HG03439 (cell line): ENCODE results near the gene FBXO42.
"Not testable (repeated sequence)": the region's sequence is repeated elsewhere in the genome, so short reads cannot be mapped to it uniquely, and the experiment has no call there.

ENCODE experiments used
- ATAC-seq: cut with Tn5 transposase; IDR thresholded peaks from one replicate; pipeline ENCODE4 v1.9.1; 2021; ENCODE audit warnings: mild to moderate bottlenecking, moderate library complexity; ENCODE audit not compliant: unreplicated experiment

FBXO42 gene

DNA sequence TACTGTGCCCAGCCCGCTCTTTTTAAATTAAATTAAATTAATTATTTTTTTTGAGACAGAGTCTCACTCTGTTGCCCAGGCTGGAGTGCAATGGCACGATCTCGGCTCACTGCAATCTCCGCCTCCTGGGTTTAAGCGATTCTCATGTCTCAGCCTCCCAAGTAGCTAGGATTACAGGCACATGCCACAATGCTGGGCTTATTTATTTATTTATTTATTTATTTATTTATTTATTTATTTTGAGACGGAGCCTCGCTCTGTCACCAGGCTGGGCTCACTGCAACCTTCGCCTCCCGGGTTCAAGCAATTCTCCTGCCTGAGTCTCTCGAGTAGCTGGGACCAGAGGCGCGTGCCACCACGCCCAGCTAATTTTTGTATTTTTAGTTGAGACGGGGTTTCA lies 129.6 kb downstream of the FBXO42 start:
- ATAC-seq = not testable (repeated sequence)

DNA sequence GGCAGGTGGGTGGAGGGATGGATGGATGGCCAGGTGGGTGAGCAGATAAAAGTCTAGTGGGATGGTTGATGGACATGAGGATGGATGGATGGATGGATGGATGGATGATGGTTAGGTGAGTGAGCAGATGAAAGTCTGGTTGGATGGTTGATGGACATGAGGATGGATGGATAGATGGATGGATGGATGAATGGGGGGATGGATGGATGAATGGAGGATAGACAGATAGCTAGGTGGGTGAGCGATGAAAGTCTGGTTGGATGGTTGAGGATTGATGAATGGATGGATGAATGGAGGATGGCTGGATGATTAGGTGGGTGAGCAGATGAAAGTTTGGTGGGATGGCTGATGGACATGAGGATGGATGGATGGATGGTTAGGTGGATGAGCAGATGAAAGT lies 130.8 kb downstream of the FBXO42 start:
- ATAC-seq = no peak

DNA sequence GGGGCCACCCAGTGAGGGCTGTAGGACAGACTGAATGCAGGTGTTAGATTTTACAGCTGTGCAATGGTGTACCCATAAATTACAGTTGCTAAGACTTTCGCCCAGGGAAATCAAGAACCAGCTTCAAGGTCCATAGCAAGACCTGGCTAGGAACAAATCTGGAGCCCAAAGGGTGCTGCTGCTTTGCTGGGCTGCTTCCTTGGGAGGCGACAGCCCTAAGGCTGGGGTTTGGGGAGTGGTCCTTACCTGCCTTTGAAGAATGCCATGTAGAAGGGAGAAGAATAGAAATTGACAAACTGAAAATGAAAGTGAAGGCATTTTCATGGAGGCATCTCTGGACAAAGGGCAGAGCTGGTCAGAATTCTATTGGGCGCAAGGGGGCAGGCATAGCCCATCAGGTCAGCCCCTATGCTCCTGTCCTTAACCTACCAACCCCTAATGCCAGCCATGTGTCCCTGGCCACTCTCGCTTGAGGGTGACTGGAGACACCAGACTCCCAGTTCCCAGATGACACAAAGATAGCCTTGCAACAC lies 132.2 kb downstream of the FBXO42 start:
- ATAC-seq = no peak

DNA sequence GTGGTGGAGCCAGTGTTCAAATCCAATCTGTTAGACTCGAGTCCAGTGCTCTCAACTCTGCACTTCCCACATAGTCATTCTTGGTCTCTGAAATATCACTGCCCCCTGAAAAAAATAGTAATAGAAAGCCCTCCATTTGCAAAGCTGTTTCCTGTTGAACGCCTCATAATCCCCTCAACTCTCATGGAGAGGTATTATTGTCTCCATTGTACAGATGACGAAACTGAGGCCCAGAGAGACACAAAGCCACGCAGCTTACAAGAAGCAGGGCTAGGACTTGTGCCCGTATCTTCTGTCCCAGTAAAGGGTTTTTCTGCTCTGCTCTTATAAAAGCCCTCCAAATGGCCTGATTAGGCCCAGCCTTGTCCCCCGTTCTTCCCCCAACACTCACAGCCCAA lies 133.6 kb downstream of the FBXO42 start:
- no peak for ATAC-seq

DNA sequence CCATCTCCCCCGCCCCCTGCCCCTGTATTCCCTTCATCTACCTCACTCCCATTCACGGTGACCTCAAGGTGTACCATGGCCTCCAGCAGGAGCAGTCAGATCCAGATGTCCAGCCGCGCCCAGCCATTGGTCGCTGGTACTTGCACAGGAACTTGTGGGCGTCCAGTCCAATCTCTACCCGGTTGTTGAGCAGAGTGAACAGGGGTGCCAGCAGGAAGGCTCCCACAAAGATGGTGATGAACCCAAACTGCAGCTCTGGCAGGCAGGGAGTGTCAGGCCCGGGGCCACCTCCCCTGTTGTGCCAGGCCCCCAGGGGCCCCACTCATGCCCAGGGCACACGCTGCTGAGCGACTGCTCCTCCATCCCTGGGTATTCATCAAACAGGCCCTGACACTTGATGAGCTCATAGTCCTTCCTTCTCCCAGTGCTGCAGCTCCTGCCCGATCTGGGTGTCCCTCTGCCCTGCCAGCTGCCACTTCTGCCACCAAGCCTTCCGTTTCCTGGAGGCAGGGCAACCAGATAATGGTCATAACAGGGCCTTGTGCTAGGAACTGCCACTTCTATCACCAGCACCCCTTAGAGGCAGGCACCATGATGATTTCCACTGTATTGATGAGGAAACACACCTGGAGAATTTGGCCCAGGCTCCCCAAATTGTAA lies 134.1 kb downstream of the FBXO42 start:
- no peak for ATAC-seq

DNA sequence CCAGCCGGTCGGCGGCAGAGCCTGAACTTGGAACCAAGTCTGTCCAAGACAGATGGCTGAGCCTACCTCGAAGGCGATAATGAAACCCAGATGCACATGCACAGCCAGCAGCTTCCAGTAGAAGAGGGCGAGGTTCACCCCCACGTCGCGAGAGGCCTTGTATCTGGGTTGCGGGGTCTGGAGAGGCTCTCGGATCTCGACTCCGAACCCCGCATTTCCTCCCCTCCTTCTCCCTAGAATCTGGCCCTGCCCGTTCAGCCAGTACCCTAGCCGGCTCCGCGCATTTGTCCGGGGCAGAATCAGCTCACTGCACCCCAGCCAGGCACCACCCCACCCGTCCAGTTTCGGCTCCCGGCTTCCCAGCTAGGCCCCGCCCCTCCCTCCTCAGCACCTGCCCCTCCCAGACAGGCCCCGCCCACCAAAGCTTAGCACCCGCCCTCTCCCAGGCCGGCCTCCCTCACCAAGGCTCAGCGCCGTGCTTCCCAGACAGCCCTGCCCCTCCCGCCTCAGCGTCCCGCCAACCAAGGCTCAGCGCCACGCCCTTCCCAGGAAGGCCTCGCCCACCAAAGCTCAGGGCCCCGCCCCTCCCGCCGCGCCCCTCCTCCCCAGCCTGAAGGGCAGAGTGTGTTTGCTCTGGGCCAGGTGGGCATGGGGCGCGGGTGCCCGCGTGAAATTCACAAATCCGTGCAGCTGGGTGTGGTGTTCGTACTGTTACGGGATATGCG lies 135.1 kb downstream of the FBXO42 start:
- peak; percentile 85 for ATAC-seq

DNA sequence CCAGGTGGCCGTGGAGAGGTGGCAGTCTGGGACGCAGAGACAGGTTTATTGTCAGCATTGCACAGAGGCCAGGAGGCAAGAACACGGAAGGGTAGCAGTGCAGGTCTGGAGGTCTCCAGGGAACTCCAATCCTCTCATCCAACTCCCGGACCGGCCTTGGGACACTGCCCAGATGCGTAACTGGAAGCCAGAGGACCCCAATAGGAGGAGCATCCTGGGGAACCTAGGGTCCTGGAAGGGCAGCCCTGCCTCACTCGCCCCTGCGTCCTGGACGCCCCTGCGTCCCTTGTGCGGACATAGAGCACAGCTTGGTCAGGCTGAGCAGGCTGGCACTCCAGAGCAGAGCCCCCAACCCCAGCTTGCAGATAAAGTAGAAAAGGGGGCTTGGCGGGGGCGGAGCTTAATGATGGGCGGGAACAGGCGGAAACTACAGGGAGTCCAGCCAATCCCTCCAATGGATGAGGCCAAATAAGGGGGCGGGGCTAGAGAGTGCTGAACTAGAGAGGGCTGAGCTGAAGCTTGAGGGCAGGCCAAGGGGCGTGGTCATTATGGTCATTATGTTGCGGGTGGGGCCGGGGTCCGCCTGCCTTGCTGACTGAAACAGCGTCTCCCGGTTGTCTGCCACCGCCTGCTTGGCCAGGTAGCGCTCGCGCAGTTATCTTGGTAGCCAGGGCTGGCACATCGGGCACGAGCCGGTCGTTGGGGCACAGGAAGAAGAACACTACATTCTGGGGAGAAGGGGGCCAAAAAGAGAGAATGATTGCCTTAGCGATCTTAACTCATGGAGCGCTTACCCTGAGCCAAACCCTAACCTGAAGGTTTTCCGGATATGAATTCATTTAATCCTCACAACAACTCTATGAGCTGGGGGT lies 136.2 kb downstream of the FBXO42 start:
- ATAC-seq = no peak

DNA sequence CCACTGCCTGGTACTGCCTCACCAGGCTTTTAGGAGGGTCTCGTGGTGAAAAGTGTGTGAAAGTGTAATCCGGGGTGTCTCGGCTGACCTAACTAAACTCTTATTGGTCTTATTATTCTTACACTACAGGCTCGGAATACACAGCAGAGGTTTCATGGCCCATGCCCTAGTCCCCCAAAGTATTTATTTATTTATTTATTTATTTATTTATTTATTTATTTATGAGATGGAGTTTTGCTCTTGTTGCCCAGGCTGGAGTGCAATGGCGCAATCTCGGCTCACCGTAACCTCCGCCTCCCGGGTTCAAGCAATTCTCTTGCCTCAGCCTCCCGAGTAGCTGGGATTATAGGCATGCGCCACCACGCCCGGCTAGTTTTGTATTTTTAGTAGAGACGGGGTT lies 137.0 kb downstream of the FBXO42 start:
- ATAC-seq = not testable (repeated sequence)

DNA sequence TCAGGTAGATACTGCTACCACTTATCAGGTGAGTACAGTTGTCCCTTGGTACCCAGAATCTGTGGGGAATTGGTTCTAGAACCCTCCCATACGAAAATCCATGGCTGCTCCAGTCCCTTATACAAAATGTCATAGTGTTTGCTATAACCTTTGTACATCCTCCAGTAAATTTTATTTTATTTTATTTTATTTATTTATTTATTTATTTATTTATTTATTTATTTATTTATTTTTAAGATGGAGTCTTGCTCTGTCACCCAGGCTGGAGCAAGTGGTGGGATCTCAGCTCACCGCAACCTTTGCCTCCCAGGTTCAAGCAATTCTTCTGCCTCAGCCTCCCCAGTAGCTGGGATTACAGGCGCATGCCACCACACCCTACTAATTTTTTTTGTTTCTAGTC lies 138.7 kb downstream of the FBXO42 start:
- not testable (repeated sequence) for ATAC-seq

DNA sequence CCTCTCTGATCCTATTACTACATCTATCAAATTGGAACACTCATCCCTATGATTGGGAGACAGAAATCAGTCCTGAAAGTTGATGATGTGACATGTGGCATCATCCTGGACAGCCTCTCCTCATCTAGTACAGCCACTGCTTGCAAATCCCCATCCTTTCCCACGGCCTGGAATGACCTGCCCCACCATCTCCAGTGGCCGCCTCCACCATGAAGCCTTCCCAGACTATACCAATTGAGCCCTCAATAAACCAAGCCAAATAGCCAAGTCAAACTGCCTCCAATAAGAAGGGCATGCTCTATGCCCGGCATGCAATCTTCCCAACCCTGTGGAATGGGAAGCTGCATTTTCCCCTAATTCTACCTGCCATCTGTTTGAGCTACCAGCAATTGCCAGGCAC lies 139.3 kb downstream of the FBXO42 start:
- ATAC-seq = no peak

DNA sequence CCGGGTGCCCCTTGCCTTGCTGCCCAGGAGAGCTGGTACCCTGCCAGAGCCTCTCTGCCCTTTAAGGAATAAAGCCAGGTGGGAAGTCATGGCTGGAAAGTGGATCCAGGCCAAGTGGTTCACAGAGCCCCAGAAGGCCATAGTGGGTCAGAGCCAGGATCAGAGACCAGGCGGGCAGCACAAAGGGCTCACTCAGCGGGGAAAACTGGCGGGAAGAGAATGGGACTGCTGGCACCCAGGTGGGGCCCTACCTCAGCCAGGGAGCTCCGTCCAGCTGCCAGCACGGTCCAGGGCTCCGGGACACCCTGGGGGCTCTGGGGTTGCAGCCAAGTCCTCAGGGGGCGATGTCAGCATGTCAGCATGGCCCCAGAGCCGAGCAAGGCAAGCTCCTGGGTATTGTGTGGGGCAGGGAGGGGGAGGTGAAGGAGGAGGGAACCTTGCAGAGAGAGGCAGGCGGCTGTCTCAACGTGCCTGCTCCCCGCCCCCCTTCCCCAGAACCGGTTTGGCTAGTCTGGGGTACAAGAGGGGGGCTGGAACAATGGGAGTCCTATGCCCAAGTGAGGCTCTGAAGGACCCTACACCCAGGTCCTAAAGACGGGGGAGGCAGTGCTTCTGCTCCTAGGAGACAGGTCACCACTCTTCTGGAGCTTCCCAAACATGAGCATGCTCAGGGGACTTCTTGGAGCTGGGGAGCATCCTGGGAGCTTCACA lies 139.9 kb downstream of the FBXO42 start, which contains the start of gene ARHGEF19:
Gene ARHGEF19, minus strand, starts transcription at position 402 of the 711 bp plus-strand sequence. CDS start 3,598 bp downstream, outside the sequence.
- no peak for ATAC-seq

DNA sequence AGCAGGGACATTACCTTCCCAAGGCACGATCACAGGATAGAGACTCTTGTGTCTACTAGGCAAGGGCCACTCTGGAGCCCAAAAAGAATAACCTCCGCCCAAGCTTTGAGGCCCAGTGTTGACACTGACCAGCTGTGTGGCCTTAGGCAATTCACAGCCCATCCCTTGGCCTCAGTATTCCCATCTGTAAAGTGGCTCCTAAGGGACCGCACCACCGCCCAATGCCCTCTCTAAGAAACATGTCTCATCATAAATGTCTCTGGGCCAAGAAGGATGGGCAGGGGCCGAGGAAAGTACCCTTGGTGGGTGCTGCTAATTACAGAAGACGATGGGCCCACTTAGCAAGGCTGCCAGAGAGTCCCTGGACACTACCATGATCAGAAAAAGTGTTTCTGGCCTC lies 140.5 kb downstream of the FBXO42 start:
- ATAC-seq = no peak

DNA sequence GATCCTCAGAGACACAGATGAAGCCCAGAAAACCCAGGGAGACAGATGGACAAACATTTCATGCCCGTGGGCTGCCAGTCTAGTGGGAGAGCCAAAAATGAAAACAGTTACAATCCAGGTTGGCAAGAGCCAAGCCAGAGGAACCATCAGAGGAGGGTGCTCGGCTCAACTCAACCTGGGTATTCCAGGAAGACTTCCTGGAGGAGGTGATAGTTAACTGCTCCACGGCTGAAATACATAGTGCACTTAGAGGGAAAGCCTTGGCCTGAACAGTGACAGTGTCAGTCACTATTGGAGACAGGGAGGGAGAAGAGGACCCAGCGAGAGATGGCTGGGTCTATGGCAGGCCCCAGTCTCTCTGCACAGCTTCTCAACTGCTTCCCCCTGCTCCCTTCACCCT lies 141.7 kb downstream of the FBXO42 start:
- no peak for ATAC-seq

DNA sequence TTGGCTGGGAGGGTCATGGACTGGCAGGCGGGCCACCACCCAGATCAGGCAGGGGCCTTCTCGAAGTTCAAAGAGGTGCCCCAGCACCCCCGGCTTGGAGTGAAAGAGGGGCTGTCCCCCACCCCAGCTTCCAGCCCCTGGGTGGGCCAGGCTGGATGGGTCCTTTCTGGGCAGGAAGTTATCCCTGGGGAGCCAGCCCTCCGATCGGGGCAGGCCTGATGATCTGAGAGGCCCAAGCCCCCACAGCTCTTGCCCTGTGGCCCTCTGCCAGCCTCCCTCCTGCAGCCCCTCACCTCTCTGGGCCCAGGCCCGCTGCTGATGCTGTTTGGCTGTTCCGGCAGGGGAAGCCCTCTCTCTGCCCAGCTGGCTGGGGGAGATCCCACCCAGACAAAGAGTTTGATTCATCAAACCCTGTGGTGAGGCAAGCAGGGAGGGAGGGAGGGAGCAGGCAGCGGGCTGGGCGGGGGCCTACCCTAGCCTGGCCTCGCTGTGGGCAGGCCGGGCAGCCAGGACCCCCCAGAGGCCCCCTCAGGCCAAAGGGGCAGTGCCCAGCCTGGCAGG lies 142.4 kb downstream of the FBXO42 start:
- no peak for ATAC-seq

DNA sequence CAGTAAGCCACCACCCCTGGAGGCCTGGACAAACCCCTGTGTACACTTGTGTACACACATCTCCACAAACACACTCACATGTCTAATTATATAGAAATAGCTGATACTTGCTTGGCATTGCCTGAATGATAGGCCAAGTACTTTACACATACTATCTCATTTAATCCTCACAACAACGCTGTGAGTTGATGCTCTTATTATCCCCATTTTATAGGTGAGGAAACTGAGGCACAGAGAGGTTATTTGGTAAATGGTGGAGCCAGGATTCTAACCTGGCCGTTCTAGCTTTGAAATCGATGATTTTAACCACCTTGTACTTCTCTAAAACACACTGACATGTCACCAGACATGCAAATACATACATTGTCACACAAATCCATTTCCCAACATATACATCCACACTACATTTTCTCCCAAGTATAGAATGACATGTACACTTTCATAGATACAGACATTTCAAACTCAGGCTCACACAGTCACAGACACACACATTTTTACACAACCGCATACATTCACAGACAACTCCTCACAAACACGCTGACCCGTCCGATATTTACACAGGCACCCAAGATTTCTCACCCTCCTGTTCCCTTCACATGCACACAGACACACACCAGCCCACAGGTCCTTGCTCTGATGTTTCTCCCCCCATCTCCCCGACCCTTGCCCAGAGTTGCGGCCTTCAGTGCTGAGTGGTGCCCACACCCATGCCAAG lies 143.0 kb downstream of the FBXO42 start:
- no peak for ATAC-seq

DNA sequence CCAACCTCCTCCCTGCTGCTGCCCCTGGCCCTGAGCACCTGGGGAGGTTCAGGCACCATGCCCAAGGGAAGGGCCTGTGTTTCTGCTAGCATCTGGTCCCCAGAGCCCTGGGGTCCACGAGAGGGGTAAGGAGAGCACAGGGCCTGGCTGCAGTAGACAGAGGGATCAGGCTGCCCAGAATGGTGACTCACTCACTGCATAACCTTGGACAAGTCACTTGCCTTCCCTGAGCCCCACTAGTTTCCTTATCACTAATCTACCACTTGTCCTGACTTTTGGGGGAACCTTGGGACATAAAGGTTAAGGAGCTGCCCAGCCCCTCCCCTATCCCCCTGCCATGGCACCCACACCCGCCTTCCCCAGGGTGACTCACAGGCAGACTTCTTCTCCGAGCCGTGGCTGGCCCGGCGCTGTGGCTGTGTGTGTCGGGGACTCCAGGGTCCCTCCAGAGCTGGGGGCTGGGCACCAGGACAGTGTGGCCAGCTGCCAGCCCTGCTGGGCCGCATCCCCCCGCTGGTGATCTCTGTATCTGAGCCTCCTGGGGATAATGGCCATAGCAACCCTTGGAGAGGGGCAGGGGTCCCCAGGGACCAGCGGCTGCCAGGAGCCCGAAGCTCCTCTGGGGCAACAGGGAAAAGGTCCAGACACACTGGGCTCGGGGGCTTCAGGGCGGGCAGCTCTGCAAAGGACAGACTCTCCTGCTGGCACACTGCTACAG lies 143.9 kb downstream of the FBXO42 start:
- no peak for ATAC-seq

DNA sequence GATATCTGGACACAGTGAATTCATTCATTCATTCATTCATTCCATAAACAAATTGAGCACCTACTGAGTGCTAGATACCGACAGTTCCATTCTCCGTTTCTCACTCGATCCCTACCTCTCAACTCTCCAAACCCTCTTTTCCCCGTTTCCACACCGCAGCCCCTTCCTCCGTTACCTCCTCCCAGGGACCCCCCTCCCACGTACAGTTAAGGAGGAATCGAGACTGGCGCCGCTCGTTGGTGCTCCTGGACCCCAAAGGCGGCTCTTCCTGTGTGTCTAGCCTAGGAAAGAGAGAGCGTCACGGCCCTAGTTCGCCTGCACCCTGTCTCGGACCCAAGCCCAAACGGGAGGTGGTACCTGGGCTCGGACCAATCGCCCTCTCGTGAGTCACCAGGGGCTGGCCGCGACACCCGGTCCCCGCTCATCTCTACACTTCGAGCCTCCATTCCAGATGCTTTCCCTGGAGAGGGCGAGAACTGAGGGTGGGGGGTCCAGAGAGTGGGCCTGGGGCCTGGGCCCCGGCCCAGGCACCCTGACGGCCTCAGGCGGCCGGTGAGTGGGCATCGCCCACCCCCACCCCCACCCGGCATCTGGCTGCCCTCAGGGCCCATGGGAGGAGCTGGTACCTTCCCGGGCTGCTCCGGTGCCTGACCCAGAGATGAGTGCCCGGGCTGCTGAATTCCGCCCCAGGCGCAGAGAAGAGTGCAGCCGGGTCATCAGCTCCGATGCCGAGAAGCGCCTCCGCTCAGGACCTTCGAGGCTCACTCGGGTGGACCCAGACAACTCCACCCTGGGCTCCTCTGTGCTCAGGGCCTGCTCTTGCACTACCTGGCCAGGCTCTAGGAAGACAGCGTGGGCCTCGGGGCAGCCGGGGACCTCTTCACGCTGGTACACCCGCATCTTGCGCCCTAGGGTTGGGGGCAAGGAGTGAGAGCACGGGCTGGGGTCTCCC lies 144.7 kb downstream of the FBXO42 start:
- ATAC-seq = no peak
